Brain microvascular endothelial cell (primary cell): Measurements from ENCODE around the gene TIGD1.

Source experiments
- DNase-seq: peaks from one replicate; pipeline ENCODE4 v3.0.0-alpha.2; 2020
- H3K27ac ChIP-seq: fragments of 250-450 bp; sonication (Bioruptor Pico); 2 replicates; pipeline ENCODE4 v1.5.1; 2020; ENCODE audit warnings: mild to moderate bottlenecking, moderate library complexity
- H3K27me3 ChIP-seq: fragments of 250-450 bp; sonication (Bioruptor Pico); replicated peaks from 2 replicates; pipeline ENCODE4 v1.5.1; 2020; ENCODE audit warnings: mild to moderate bottlenecking
- H3K36me3 ChIP-seq: fragments of 250-450 bp; sonication (Bioruptor Pico); replicated peaks from 2 replicates; pipeline ENCODE4 v1.5.1; 2020; ENCODE audit warnings: mild to moderate bottlenecking
- H3K4me3 ChIP-seq: 2 replicates; pipeline ENCODE4 v1.5.1; 2011; ENCODE audit warnings: low read depth, mild to moderate bottlenecking, control low read depth, low read length, moderate library complexity
- CTCF ChIP-seq: IDR thresholded peaks from 2 replicates; pipeline ENCODE4 v1.5.1; 2011; ENCODE audit warnings: low read depth, mild to moderate bottlenecking, moderate library complexity, low read length, control low read depth, inconsistent platforms; ENCODE audit errors: missing control alignments
- in situ Hi-C: cut with HindIII; loops from 2 replicates; pipeline ENCODE4 v1.10.0; 2017; ENCODE audit warnings: low sequenced_read_pairs, low pct_ligation_motif_present

Gene TIGD1

DNA sequence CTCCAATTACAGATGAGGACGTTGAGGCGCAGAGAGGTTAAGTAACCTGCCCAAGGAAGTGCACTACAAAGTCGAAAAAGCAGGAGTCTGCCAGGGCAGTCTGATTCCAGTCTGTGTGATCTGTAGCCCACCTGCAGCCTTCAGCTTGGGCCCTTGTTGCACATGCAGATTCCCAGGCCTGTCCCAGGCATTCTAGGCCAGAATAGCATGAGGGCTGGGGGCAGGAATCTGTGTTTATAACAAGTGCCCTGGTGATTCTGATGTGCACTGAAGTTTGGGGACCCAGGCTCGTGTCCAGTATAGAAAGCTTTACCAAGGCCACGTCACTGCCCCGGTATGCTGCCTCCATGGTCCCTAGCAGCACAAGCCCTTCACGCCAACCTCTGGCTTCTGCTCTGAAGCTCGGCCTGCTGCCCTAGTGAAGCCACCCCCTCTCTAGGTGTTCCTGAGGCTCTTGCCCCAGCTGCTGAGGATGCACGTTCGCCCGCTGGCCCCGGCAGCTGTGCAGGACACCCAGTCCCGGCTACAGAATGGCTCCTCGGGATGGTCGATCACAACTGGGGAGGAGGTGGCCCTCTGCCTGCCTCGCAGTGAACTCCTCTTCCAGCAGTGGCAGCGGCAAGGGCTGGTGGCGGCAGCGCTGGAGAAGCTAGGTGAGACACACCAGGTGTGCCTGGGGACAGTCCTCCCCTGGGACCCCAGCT, 6.3 kb downstream of the TIGD1 start:
- no peak for DNase-seq
- H3K27ac ChIP-seq = no peak overlapping the region
- no peak for TF ChIP-seq CTCF
- no peak overlapping the region for H3K4me3 ChIP-seq
- in situ Hi-C loops = no loop called here
- H3K27me3 ChIP-seq = no peaks in the 10 kb centered on the region
- H3K36me3 ChIP-seq = no peaks in the 10 kb centered on the region

GRCh38 chr2:232543491-232543890, 6.9 kb downstream of the TIGD1 start:
- Histone ChIP-seq H3K36me3 (no peaks in the 10 kb centered on the region), H3K27me3 (no peaks in the 10 kb centered on the region), H3K27ac (no peak overlapping the region), H3K4me3 (no peak overlapping the region)
- in situ Hi-C loops = no loop called here
- no peak for TF ChIP-seq CTCF
- no peak for DNase-seq

DNA sequence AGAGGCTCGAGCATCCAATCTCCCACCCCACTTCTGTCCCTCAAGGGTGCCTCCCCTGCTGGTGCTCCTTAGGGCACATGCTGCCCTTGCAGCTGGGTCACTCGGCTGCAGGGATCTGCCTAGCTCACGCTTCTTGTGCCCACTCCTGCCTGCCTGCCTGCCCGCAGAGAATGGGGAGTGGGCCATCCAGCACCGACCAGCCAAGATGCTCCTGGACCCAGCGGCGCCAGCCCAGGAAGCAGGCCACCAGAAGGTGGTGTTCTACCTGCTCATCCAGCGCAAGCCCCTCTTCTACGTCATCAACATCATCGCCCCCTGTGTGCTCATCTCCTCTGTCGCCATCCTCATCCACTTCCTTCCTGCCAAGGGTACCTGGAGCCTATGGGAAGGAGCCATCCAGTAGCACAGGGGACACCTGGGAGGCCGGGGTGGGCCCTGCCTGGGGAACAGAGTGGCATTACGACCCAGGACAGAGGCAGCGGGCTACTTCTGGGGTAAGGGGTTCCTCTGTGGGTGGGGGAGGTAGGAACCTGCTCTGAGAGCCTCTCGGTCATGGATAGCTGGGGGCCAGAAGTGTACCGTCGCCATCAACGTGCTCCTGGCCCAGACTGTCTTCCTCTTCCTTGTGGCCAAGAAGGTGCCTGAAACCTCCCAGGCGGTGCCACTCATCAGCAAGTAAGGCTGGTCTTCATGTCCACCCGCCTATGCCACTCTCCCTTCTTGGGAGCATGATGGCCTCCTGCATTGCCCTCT, 7.5 kb downstream of the TIGD1 start:
- no peak for DNase-seq
- Histone ChIP-seq H3K27me3 (no peaks in the 10 kb centered on the region), H3K4me3 (no peak overlapping the region), H3K36me3 (no peaks in the 10 kb centered on the region), H3K27ac (no peak overlapping the region)
- in situ Hi-C loops = no loop called here
- no peak for TF ChIP-seq CTCF

DNA sequence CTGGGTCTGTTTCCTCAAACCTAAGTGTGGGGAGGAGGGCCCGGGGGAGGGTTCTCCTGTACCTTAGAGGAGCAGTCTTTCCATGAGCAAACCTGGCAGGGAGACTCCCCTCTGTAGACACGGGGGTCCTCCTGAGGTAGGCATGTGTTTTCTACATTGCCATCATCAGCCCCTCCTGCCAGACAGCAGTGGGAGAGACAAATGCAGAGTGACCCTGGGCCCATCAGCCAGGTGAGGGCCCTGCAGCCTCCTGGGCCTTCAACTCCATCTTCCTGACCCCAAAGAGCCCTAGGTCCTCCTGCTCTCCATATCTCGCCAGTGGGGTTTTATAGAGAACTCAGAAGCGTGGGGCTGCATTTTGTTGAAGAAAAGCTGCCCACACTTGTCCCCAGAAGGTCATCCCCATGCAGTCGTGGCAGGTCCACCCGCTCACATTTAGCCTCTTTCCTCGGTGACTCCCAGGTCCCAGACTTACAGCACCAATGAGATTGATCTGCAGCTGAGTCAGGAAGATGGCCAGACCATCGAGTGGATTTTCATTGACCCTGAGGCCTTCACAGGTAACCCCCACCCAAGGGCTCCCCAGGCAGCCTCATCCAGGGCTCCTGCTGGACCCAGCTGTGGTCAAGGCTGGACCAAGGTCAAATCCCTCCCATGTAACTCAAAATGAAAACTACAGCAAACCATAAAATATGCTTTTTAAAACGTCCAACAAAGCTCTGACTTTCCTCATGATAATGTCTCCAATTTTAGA, 8.2 kb downstream of the TIGD1 start:
- in situ Hi-C loops = no loop called here
- no peak for DNase-seq
- Histone ChIP-seq H3K36me3 (no peaks in the 10 kb centered on the region), H3K4me3 (no peak overlapping the region), H3K27ac (no peak overlapping the region), H3K27me3 (no peaks in the 10 kb centered on the region)
- no peak for TF ChIP-seq CTCF

DNA sequence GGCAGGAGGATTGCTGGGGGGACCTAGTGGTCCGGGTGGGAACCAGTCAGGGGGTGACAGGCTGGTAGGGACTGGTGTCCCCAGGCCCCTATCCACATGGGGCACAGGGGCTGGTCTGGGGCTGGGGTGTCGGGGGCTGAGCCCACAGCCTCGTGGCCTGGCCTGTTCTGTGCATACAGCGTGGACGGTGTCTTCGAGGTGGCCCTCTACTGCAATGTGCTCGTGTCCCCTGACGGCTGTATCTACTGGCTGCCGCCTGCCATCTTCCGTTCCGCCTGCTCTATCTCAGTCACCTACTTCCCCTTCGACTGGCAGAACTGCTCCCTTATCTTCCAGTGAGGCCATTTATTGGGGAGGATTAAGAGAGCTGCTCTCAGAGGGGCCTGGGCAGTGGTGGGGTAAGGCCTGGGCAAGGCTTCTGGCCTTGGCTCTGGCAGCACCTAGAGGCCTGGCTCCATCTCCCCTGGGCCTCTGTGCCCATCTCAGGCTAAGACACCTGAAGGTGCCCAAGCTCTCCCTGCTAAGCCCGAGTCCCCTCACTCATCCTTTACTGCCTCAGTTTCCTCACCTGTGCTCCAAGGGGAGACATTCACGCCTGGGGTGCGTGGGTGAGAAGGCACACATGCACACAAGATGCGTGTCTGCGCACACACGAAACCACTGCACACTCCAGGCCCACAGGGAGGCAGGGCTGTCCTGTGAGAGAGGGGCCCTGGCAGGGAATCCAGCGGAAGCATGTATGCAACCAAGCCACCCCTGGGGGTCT, 9.0 kb downstream of the TIGD1 start:
- no peak overlapping the region for H3K27ac ChIP-seq
- no peak for TF ChIP-seq CTCF
- in situ Hi-C loops = no loop called here
- no peaks in the 10 kb centered on the region for H3K36me3 ChIP-seq
- H3K4me3 ChIP-seq = no peak overlapping the region
- H3K27me3 ChIP-seq = no peaks in the 10 kb centered on the region
- DNase-seq = no peak
